ENCODE data around the gene C16orf86.

DNA sequence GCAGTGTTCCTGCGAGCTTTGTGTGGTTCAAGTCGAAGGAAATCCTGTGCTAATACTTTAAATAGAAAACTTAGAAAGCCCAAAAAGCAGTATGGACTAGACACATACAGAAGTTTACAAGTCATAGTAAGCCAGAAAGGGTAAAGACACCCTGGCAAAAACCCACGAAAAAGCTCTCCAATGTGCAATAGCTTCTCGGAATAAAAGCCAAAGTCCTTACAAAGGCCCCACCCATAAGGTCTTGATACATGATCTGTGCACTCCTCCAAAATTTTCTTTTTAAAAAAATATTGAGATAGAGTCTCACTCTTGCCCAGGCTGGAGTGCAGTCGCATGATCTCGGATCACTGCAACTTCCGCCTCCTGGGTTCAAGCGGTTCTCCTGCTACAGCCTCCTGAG, 10.3 kb downstream of the C16orf86 start:
- TF ChIP-seq POLR2AphosphoS5 (IDR thresholded peaks at IDR 0.05; ENCODE audit: low read depth, low read length) (no peak), RFX5 (IDR thresholded peaks at IDR 0.05; ENCODE audit: borderline replicate concordance, low read depth, low read length) (no peak), MAFK (IDR thresholded peaks at IDR 0.05; ENCODE audit: low read depth, low read length) (no peak), YY1 (IDR thresholded peaks at IDR 0.05; ENCODE audit: low read depth, low read length) (no peak), CHD1 (IDR thresholded peaks at IDR 0.05; ENCODE audit: low read depth, low read length) (no peak), EP300 (IDR thresholded peaks at IDR 0.05; ENCODE audit: borderline replicate concordance in 1 of 2, low read depth in 2 of 2, low read length in 2 of 2) (no peak), POLR2A (IDR thresholded peaks at IDR 0.05; ENCODE audit: control extremely low read depth in 1 of 2, low read depth in 2 of 2, low read length in 2 of 2) (no peak), EZH2 (IDR thresholded peaks at IDR 0.05; ENCODE audit: low read depth, low read length, severe bottlenecking) (no peak)
- TF ChIP-seq, protein P1, sequence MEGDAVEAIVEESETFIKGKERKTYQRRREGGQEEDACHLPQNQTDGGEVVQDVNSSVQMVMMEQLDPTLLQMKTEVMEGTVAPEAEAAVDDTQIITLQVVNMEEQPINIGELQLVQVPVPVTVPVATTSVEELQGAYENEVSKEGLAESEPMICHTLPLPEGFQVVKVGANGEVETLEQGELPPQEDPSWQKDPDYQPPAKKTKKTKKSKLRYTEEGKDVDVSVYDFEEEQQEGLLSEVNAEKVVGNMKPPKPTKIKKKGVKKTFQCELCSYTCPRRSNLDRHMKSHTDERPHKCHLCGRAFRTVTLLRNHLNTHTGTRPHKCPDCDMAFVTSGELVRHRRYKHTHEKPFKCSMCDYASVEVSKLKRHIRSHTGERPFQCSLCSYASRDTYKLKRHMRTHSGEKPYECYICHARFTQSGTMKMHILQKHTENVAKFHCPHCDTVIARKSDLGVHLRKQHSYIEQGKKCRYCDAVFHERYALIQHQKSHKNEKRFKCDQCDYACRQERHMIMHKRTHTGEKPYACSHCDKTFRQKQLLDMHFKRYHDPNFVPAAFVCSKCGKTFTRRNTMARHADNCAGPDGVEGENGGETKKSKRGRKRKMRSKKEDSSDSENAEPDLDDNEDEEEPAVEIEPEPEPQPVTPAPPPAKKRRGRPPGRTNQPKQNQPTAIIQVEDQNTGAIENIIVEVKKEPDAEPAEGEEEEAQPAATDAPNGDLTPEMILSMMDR (IDR thresholded peaks at IDR 0.05; ENCODE audit: control extremely low read depth in 1 of 3, insufficient read depth in 1 of 3, low read depth in 1 of 3, low read length in 3 of 3), result no peak
- TF ChIP-seq, protein P2, sequence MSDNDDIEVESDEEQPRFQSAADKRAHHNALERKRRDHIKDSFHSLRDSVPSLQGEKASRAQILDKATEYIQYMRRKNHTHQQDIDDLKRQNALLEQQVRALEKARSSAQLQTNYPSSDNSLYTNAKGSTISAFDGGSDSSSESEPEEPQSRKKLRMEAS (IDR thresholded peaks at IDR 0.05), result no peak
- TF ChIP-seq, protein P3, sequence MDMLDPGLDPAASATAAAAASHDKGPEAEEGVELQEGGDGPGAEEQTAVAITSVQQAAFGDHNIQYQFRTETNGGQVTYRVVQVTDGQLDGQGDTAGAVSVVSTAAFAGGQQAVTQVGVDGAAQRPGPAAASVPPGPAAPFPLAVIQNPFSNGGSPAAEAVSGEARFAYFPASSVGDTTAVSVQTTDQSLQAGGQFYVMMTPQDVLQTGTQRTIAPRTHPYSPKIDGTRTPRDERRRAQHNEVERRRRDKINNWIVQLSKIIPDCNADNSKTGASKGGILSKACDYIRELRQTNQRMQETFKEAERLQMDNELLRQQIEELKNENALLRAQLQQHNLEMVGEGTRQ (IDR thresholded peaks at IDR 0.05; ENCODE audit: low read length), result no peak

Measured in H1 (cell line).